Right lobe of liver (tissue), 6 donors: Measurements from ENCODE around the gene ZNF593OS. TPM values are rescaled to one million over a fixed set of nuclear protein-coding genes. Genes with fewer than 3 reads are reported as not detected.

Experiments used
- ATAC-seq, 4 donors: fragments of 200-7000 bp; cut with Tn5 transposase; one replicate each; pipeline ENCODE4 v1.9.1; 2020; ENCODE audit warnings: mild to moderate bottlenecking in 4 of 4, moderate library complexity in 4 of 4
- DNase-seq, 3 donors: peaks; one replicate each; pipeline ENCODE4 v3.0.0-alpha.2; 2020
- H3K27ac ChIP-seq, 3 donors: fragments of 200-600 bp; one replicate each; pipeline ENCODE4 v1.8.0; 2022
- H3K27me3 ChIP-seq, 2 donors: fragments of 200-600 bp; one replicate each; pipeline ENCODE4 v1.8.0; 2022
- H3K36me3 ChIP-seq, 4 donors: fragments of 200-600 bp; sonication (generic) in 1 of 4; one replicate each; pipeline versions ENCODE4 v1.5.1 to v1.8.0; 2017 to 2022; ENCODE audit warnings: control low read depth in 1 of 4
- H3K4me1 ChIP-seq, 4 donors: fragments of 200-600 bp; sonication (generic) in 1 of 4; one replicate each; pipeline versions ENCODE4 v1.5.1 to v1.8.0; 2017 to 2022; ENCODE audit warnings: control low read depth in 1 of 4
- H3K4me3 ChIP-seq, 3 donors: fragments of 200-600 bp; one replicate each; pipeline ENCODE4 v1.8.0; 2022
- H3K9me3 ChIP-seq, 4 donors: fragments of 200-600 bp; sonication (generic) in 1 of 4; one replicate each; pipeline versions ENCODE4 v1.5.1 to v1.8.0; 2017 to 2022; ENCODE audit warnings: control low read depth in 1 of 4
- POLR2A ChIP-seq: fragments of 450-650 bp; IDR thresholded peaks from one replicate; pipeline ENCODE4 v1.6.1; 2017; ENCODE audit warnings: antibody characterized with exemption, mild to moderate bottlenecking
- WGBS: methylation state at CpG from one replicate; pipeline ENCODE4 v1.1.6; 2018; ENCODE audit warnings: low coverage, low lambda C conversion rate; ENCODE audit not compliant: insufficient coverage; ENCODE audit errors: missing lambda C conversion rate; 5-methylcytosine and 5-hydroxymethylcytosine counted together
- intact Hi-C, 2 donors: fragments of 100-400 bp; cut with DNase I; formaldehyde crosslinking; loops; one replicate each; pipeline versions ENCODE4 v1.11.2 to v1.14.1; 2022
- long read RNA-seq: library from polyadenylated mRNA; unstranded; transcript quantifications from one replicate; pipeline ENCODE4 v2.0.0, GENCODE V29; 2019
- total RNA-seq, 6 experiments: library from RNA; depleted of rRNA in 2 of 6; stranded (reverse); fragments of >200 nt in 2 of 6; fragmentation: NEBNext Ultra II Directional in 3 of 6; extraction: Animal tissue kit (Norgen Biotek cat#: 25700) in 3 of 6; gene quantifications; one replicate each; pipeline versions ENCODE4 v1.1.0 to v1.2.4, GENCODE V29; 2016 to 2023
- TF ChIP-seq, protein P1 (sequence below), 4 donors: fragments of 200-600 bp in 3 of 4; fragments of 450-650 bp in 1 of 4; IDR thresholded peaks; one replicate each; pipeline versions ENCODE4 v1.5.1 to v1.8.0; 2016 to 2022; ENCODE audit warnings: antibody characterized with exemption in 4 of 4, mild to moderate bottlenecking in 2 of 4
- donor health status: DM: no; HTN: yes; CAD: no.
- donor health status: DM: no; HTN: no; CAD: no.
- donor health status: DM: no; HTN: no; CAD: no.
- donor health status: DM: no; HTN: yes; CAD: no.
- donor health status: DM: no; HTN: yes; CAD: no.

The ZNF593OS gene
- not detected for total RNA-seq
- long read RNA-seq = 0 reads

GRCh38 chr1:26171084-26172072 lies at the start of gene ZNF593OS:
TSS of gene ZNF593OS (minus strand) at chr1:26171832. CDS start at chr1:26171661, 171 bp downstream.
- whole genome bisulfite sequencing = 86% methylated on average over 10 of the region's 34 CpGs
- Histone ChIP-seq H3K9me3 (no peaks in the 10 kb centered on the region), H3K4me3 (no peak within 1 kb of the TSS), H3K4me1 (peaks cover 0 to 11% (median 3%) of the 10 kb centered on the region in 4 donors), H3K36me3 (no peaks in the 10 kb centered on the region), H3K27me3 (no peaks in the 10 kb centered on the region), H3K27ac (no peak within 1 kb of the TSS)
- no peak for ATAC-seq
- intact Hi-C loops = no loop called here
- no peak for DNase-seq
- no peak for TF ChIP-seq POLR2A
- TF ChIP-seq, protein P1, sequence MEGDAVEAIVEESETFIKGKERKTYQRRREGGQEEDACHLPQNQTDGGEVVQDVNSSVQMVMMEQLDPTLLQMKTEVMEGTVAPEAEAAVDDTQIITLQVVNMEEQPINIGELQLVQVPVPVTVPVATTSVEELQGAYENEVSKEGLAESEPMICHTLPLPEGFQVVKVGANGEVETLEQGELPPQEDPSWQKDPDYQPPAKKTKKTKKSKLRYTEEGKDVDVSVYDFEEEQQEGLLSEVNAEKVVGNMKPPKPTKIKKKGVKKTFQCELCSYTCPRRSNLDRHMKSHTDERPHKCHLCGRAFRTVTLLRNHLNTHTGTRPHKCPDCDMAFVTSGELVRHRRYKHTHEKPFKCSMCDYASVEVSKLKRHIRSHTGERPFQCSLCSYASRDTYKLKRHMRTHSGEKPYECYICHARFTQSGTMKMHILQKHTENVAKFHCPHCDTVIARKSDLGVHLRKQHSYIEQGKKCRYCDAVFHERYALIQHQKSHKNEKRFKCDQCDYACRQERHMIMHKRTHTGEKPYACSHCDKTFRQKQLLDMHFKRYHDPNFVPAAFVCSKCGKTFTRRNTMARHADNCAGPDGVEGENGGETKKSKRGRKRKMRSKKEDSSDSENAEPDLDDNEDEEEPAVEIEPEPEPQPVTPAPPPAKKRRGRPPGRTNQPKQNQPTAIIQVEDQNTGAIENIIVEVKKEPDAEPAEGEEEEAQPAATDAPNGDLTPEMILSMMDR (IDR thresholded peaks at IDR 0.05) = no peak

DNA sequence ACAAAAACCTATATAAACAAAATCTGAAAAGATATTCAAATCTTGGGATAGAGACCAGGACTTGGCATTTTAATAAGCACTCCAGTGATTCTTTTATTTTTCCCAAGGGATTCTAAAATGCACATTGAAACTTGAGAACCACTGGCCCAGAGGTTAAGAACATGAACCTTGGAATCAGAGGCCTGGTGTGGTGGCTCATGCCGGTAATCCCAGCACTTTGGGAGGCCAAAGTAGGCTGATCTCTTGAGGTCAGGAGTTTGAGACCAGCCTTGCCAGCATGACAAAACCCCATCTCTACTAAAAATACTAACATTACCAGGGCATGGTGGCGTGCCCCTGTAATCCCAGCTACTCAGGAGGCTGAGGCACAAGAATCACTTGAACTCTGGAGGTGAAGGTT lies 49.5 kb upstream of the ZNF593OS start:
- no peaks in the 10 kb centered on the region for H3K36me3 ChIP-seq
- no peaks in the 10 kb centered on the region for H3K4me1 ChIP-seq
- H3K9me3 ChIP-seq = no peaks in the 10 kb centered on the region
- intact Hi-C loops = no loop called here
- ATAC-seq = no peak
- no peak for DNase-seq
- no peak for TF ChIP-seq POLR2A
- TF ChIP-seq, protein P1 (IDR thresholded peaks at IDR 0.05) = no peak
- H3K27me3 ChIP-seq = no peaks in the 10 kb centered on the region
- 67% methylated on average over 2 of the region's 2 CpGs for WGBS
- no peak overlapping the region for H3K27ac ChIP-seq
- no peak overlapping the region for H3K4me3 ChIP-seq

DNA sequence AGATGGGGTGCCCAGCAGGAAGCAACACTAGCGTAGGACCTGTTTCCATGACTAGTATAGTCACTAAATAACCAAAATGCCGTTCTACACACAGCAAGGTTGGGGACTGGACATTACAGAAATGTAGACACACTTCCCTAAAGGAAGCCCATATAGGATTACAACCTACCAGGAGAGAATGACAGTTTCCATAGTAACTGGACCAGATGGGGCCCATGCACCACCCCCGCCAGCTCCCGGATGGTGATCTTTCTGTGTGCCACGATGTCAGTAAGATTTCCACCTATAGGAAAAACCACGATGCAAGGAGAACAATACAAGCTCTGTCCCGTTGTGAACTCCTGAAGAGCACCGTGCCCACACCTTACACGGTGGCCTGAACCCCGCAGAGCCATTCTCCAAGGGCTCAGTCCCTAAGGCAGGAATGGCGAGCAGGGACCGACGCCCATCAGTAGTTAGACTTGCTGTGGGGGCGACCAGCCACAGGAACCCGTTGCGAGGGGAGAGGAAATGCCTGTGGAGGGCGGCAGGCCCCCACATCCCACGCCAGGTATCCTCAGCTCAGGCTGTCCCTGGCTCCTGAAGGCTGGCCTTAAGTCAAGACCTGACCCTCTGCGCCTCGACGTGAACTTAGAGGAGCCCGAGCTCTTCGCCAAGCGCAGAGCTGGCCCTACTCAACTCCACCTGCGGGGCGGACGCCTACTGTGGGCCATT lies 48.7 kb upstream of the ZNF593OS start:
- H3K36me3 ChIP-seq = no peaks in the 10 kb centered on the region
- DNase-seq = no peak
- H3K4me1 ChIP-seq = no peaks in the 10 kb centered on the region
- no peak overlapping the region for H3K4me3 ChIP-seq
- H3K9me3 ChIP-seq = no peaks in the 10 kb centered on the region
- intact Hi-C loops = no loop called here
- TF ChIP-seq, protein P1 (IDR thresholded peaks at IDR 0.05) = no peak
- TF ChIP-seq POLR2A = no peak
- H3K27me3 ChIP-seq = no peaks in the 10 kb centered on the region
- H3K27ac ChIP-seq = no peak overlapping the region
- no peak for ATAC-seq
- WGBS = 91% methylated on average over 12 of the region's 27 CpGs

DNA sequence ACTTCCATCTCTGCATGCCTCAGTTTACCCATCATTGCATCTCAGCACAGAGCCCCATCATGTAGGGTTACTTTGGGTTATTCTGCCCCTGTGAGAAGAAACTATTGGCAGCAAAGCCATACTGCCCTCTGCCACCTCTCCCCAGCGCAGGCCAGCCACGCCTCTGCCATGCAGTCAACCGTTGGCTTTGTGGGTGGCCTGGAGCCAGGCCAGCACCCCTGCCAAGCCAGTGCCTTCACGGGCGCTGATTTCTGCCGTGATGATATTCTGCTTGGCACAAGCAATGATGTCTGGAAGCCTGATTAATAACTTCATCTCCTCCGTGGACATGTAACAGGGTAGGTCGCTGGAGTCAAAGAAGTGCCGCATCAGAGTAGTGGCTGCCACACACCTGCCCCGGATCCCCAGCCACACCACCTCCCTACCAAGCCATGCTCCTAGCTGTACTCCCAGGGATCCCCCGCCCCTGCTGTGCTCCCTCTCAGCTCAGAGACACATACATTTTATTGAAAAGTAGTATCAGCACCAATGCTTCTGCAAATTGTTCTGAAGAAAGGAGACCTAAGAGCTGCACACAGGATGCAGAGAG lies 47.4 kb upstream of the ZNF593OS start:
- H3K4me1 ChIP-seq = no peaks in the 10 kb centered on the region
- H3K36me3 ChIP-seq = no peaks in the 10 kb centered on the region
- H3K27ac ChIP-seq = no peak overlapping the region
- intact Hi-C loops = no loop called here
- ATAC-seq = peak; percentile 46 to 84 (median 67)
- no peaks in the 10 kb centered on the region for H3K27me3 ChIP-seq
- 47% methylated on average over 6 of the region's 11 CpGs for WGBS
- H3K9me3 ChIP-seq = no peaks in the 10 kb centered on the region
- TF ChIP-seq POLR2A = no peak
- TF ChIP-seq, protein P1 (IDR thresholded peaks at IDR 0.05) = no peak
- peak in 1 of 3 donors; percentile 68 for DNase-seq
- H3K4me3 ChIP-seq = no peak overlapping the region
